Right lobe of liver (tissue), 4 donors: ENCODE data around the gene DDX55.

Experiments
- CTCF ChIP-seq, 4 donors: fragments of 200-600 bp in 3 of 4; fragments of 450-650 bp in 1 of 4; IDR thresholded peaks; one replicate each; pipeline versions ENCODE4 v1.5.1 to v1.8.0; 2016 to 2022; ENCODE audit warnings: antibody characterized with exemption in 4 of 4, mild to moderate bottlenecking in 2 of 4
- POLR2A ChIP-seq: fragments of 450-650 bp; IDR thresholded peaks from one replicate; pipeline ENCODE4 v1.6.1; 2017; ENCODE audit warnings: antibody characterized with exemption, mild to moderate bottlenecking
- donor health status: DM: no; HTN: no; CAD: no.
- donor health status: DM: no; HTN: no; CAD: no.
- donor health status: DM: no; HTN: yes; CAD: no.

GRCh38 chr12:123621619-123622530 is 20.0 kb downstream of the DDX55 start:
- TF ChIP-seq CTCF (IDR thresholded peaks at IDR 0.05) = no peak
- no peak for TF ChIP-seq POLR2A
